Breast epithelium (tissue), 3 donors: ENCODE results near the gene LAMC1.

ENCODE experiments used
- POLR2A ChIP-seq: fragments of 450-650 bp; IDR thresholded peaks from one replicate; pipeline ENCODE4 v1.6.1; 2016; ENCODE audit warnings: antibody characterized with exemption, mild to moderate bottlenecking, moderate library complexity
- POLR2AphosphoS5 ChIP-seq, 3 donors: sonication (generic); formaldehyde crosslinking; IDR thresholded peaks; one replicate each; pipeline ENCODE4 v1.6.1; 2017; ENCODE audit warnings: antibody characterized with exemption in 3 of 3
- TF ChIP-seq, protein P1 (sequence below), 3 donors: fragments of 450-650 bp; IDR thresholded peaks; one replicate each; pipeline ENCODE4 v1.5.1; 2016 to 2017; ENCODE audit warnings: antibody characterized with exemption in 3 of 3, mild to moderate bottlenecking in 3 of 3, moderate library complexity in 3 of 3

DNA sequence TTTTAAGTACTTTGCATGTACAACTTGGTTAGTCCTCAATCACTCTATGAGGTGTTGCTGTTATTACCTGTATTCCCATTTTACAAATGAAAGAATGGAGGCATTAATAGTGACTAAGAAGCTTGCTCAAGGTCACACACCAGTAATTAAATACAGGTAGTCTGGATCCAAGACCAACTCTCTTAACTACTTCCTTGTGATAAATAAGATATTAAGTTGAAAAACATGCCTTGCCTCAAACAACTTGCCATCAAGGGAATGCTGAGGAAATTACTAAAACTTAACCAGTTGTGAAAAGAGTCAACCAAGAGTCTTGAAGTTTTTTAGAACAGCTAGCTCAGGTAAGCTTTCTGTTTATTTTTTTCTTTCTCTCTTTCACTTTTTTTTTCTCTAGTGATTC is 21.0 kb upstream of the LAMC1 start:
- TF ChIP-seq, protein P1, sequence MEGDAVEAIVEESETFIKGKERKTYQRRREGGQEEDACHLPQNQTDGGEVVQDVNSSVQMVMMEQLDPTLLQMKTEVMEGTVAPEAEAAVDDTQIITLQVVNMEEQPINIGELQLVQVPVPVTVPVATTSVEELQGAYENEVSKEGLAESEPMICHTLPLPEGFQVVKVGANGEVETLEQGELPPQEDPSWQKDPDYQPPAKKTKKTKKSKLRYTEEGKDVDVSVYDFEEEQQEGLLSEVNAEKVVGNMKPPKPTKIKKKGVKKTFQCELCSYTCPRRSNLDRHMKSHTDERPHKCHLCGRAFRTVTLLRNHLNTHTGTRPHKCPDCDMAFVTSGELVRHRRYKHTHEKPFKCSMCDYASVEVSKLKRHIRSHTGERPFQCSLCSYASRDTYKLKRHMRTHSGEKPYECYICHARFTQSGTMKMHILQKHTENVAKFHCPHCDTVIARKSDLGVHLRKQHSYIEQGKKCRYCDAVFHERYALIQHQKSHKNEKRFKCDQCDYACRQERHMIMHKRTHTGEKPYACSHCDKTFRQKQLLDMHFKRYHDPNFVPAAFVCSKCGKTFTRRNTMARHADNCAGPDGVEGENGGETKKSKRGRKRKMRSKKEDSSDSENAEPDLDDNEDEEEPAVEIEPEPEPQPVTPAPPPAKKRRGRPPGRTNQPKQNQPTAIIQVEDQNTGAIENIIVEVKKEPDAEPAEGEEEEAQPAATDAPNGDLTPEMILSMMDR (IDR thresholded peaks at IDR 0.05) = no peak
- TF ChIP-seq POLR2A (no peak), POLR2AphosphoS5 (IDR thresholded peaks at IDR 0.05) (no peak)
